ENCODE results near the gene ASCL4.

ASCL4 gene

DNA sequence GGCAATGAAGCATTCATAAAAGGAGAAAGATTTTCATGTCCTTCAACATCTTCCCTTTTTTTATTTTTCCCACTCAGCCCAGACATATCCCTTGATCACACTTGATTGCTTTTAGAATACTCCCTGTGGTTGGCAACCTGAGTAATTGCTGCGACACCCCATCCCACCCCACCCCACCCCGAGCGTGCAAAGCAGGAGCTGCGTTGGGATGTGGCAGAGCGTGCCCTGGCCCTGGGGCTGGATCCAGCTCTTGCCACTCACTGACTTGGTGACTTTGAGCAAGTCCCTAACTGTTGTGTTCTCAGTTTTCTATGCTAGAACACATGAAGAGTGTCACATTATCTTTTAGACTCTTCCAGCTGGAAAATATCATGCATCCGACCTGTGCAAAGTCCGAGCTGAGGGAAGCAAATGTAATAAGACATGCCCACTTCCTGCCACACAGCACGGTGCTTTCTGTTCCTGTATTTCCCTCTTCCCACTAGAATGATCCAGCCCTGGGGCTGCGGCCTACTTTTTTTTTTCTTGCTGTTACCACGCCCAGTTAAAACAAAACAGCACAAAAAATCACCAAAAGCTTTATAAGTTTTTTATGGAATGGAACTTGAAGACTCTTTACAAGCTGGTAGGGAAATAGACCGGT, 4.0 kb downstream of the ASCL4 start:
- no peak for FAIRE-seq
- DNase-seq (ENCODE audit: insufficient read length, low spot score) = no peak

DNA sequence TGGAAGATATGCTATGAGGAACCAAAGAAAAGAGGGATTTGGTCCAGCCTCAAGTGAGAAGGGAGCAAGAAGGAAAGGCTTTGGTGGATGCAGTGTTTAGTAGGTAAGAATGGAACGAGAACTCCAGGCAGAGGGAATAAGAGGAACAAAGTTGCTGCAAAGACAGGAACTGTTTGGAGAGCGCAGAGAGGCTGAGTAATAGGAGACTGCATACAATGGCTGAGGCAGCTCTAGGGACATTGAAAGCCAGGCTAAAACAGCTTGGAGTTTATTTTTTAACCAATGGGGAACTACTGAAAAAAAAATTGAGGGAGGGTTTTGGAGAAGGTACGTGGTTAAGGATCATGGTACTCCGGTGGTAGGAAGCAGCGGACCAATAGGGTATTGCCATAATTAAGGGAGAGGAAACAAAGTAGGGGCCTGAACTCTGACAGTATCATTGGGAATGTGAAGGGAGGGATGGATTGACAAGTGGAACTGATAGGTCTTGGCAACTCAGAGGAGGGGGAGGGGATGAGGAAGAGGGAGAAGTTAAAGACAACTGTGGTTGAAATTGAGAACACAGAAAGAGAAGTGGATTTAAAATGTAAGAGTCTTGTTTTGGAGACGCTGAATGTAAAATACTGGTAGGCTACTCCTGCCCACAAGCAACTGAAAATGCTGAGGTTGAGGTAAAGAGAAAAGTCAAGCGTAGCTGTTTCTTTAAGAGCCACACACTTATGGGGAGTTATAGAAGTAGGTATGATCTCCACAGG, 4.8 kb downstream of the ASCL4 start:
- no peak for FAIRE-seq
- no peak for DNase-seq (ENCODE audit: insufficient read length, low spot score)

DNA sequence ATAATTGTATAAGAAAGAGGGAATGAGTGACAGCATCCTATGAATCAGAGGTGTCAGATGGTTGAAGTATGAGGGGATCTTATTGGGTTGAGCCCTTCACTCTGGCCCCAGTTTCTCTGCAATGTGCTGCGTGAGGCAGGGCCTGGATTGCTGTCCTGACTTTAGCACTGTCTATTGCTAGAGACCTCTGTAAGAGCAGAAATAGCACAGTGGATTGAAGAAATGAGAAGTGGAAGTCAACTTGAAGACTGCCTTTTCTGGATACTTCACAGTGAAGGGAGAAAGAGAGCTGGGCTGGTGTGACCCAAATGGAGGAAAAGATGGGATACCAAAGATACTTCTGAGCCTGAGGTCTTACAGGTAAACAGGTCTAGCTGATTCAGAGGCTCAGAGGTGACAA, 5.8 kb downstream of the ASCL4 start:
- no peak for FAIRE-seq
- no peak for DNase-seq (ENCODE audit: insufficient read length, low spot score)

DNA sequence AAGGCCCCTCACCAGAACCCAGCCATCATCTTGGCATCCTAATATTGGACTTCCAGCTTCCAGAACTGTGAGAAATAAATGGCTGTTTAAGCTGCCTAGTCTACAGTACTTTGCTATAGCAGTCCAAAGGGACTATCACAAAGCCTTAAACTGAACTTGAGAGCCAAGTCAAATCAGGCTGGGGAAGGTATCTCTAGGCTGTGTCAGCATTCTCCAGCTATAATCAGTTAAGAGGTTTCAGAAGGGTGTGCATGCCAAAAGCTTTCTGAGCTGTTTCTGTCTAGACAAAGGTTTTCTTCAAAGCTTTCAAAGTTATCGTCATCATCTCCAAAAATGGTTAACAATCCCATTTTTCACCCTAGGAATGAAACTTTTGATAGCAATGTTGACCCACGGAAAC, 7.6 kb downstream of the ASCL4 start:
- FAIRE-seq = no peak

GRCh38 chr12:107783406-107784376, 9.2 kb downstream of the ASCL4 start:
- DNase-seq (ENCODE audit: insufficient read length, low spot score) (no peak), FAIRE-seq (no peak)

More for the DNA sequence above, 7.6 kb downstream of the ASCL4 start:
- no peak for DNase-seq (ENCODE audit: insufficient read length, low spot score)

GRCh38 chr12:107788281-107788680, 13.8 kb downstream of the ASCL4 start:
- DNase-seq (ENCODE audit: insufficient read length, low spot score) (no peak), FAIRE-seq (no peak)

- FAIRE-seq (no peak), DNase-seq (ENCODE audit: insufficient read length, low spot score) (no peak)
Measured at GRCh38 chr12:107788690-107789458, 14.4 kb downstream of the ASCL4 start.

- DNase-seq (ENCODE audit: insufficient read length, low spot score) (no peak), FAIRE-seq (no peak)
Measured at GRCh38 chr12:107791465-107792089, 17.1 kb downstream of the ASCL4 start.

DNA sequence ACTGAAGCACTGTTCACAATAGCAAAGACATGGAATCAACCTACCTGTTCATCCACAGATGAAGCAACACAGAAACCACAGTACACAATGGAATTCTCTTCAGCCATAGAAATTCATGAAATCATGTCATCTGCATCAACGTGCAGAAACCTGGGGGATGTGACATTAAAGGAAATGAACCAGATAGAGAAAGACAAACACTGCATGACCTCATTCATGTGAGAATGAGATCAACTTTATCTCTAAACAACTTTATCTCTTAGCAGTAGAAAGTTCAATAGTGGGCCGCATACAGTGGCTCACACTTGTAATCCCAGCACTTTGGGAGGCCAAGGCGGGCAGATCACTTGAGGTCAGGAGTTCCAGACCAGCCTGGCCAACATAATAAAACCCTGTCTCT, 19.9 kb downstream of the ASCL4 start:
- DNase-seq (ENCODE audit: insufficient read length, low spot score) (no peak), FAIRE-seq (no peak)

- no peak for FAIRE-seq
Measured at GRCh38 chr12:107798580-107798979, 24.1 kb downstream of the ASCL4 start.

GRCh38 chr12:107801150-107801549, 26.6 kb downstream of the ASCL4 start:
- DNase-seq (ENCODE audit: insufficient read length, low spot score) (no peak), FAIRE-seq (no peak)

More at GRCh38 chr12:107798580-107798979, 24.1 kb downstream of the ASCL4 start:
- no peak for DNase-seq (ENCODE audit: insufficient read length, low spot score)

DNA sequence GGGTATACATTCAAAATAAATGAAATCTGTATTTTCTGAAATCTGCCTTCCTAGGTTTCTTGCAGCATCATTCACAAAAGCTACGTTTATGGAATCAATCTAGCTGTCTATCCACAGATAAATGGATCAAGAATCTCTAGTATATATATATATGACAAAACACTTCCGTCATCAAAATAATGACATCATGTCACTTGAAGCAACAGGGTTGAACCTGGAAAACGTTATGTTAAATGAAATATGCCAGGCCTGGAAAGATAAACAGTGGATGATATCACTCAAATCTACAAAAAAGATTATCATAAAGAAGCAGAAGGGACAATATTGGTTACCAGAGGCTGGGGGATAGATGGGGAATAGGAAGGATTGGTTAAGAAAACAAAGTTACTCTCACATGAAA, 28.6 kb downstream of the ASCL4 start:
- FAIRE-seq = no peak
- no peak for DNase-seq (ENCODE audit: insufficient read length, low spot score)

DNA sequence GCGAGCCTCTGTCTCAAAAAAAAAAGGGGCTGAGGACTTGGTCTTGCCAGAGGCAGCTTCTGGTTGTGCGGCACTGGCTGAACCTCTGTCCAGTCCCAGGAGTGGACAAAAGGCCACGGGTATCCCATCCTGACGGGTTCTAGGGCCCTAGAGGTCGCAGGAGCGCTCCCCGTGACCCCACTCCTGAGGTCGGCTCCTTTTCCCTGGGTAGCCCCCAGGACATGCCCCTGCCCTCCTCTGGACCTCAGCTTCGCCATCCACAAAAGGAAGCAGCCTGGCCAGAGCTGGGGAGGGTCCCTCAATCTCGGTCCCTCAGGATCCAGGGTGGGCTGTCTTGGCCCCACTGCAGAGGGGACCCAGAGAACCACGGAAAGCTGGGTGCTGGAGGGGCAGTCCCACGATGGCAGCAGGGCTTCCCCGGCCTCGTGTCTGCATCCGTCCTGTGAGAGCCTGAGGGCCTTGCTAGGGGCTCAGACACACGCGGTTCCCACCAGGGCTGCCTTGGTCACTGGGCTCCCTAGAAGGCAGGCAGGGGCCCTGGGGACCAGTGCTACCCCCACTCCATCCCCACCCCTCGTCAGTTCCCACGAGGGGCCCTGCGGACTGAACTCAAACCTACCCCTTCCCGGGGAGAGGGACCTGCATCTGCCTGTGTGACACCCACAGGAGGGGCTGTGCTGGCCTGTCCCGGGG, 31.1 kb downstream of the ASCL4 start:
- FAIRE-seq (no peak), DNase-seq (ENCODE audit: insufficient read length, low spot score) (no peak)

GRCh38 chr12:107807471-107808150, 33.1 kb downstream of the ASCL4 start:
- FAIRE-seq (no peak), DNase-seq (ENCODE audit: insufficient read length, low spot score) (no peak)

GRCh38 chr12:107817250-107817649, 42.7 kb downstream of the ASCL4 start:
- no peak for FAIRE-seq
- DNase-seq (ENCODE audit: insufficient read length, low spot score) = no peak

- DNase-seq (ENCODE audit: insufficient read length, low spot score) (no peak), FAIRE-seq (no peak)
Measured at GRCh38 chr12:107818984-107819383, 44.5 kb downstream of the ASCL4 start.

DNA sequence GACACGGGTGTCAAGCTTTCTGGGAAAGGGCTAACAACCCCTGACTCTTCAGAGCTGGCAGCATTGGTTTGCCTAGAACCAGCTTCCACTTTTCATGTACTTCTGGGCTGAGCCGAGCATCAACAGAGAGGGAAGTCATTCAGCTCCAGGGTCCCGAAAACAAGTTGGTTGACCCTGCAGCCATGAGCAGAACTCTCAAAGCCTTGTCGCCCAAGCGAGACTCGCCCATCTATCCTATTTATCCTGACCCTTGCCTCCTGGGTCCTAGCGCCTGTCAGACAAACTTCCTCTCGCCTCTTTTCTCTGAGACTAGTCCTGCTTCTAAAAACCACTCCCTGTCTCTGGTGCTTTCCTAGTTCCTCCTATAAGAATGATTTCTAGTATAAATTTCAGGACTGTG, 47.9 kb downstream of the ASCL4 start:
- FAIRE-seq (no peak), DNase-seq (ENCODE audit: insufficient read length, low spot score) (no peak)

All from HTR-8/SVneo (cell line).